HEK293 (cell line): ENCODE results near the gene IRX1.

Experiments
- CTCF ChIA-PET: fragments of 350-600 bp; formaldehyde crosslinking; extraction: SDS; loops from one replicate; lab custom pipeline; 2021; ENCODE audit warnings: antibody characterized with exemption; lab: Yijun Ruan, JAX
- POLR2A ChIA-PET: fragments of 300-600 bp; formaldehyde crosslinking; extraction: SDS; loops from one replicate; lab custom pipeline; 2020; ENCODE audit warnings: antibody characterized with exemption, inconsistent platforms; lab: Yijun Ruan, JAX
- H3K27ac ChIP-seq: fragments of 200-500 bp; sonication (Bioruptor generic); 2 replicates; pipeline ENCODE4 v1.5.1; 2014; ENCODE audit warnings: low read depth, low read length, control low read depth, inconsistent platforms; ENCODE audit errors: extremely low read depth
- H3K36me3 ChIP-seq, 2 experiments: fragments of 200-500 bp in 1 of 2; sonication (Bioruptor generic) in 1 of 2; 1 replicate in 1 of 2; 2 replicates in 1 of 2; pipeline ENCODE4 v1.5.1; 2014 to 2017; ENCODE audit warnings: inconsistent platforms in 2 of 2, low read length in 2 of 2; ENCODE audit not compliant: control insufficient read depth in 2 of 2, insufficient read depth in 1 of 2
- H3K4me1 ChIP-seq: fragments of 200-500 bp; sonication (Bioruptor generic); 2 replicates; pipeline ENCODE4 v1.5.1; 2014; ENCODE audit warnings: mild to moderate bottlenecking, low read length, inconsistent platforms; ENCODE audit not compliant: control insufficient read depth, insufficient read depth
- H3K4me3 ChIP-seq: 2 replicates; pipeline ENCODE4 v1.5.1; 2011; ENCODE audit warnings: low read depth, mild to moderate bottlenecking, control low read depth, low read length, moderate library complexity
- H3K9me3 ChIP-seq: fragments of 200-500 bp; sonication (Bioruptor generic); 2 replicates; pipeline ENCODE4 v1.5.1; 2014; ENCODE audit warnings: low read depth, low read length, inconsistent platforms; ENCODE audit not compliant: control insufficient read depth, insufficient read depth
- BCL11A ChIP-seq: fragments of 450-650 bp; formaldehyde crosslinking; IDR thresholded peaks from 2 replicates; pipeline ENCODE4 v1.5.1; 2016; ENCODE audit warnings: low read depth, missing biosample characterization, missing genetic modification characterization
- BCL6B ChIP-seq: fragments of 450-650 bp; formaldehyde crosslinking; IDR thresholded peaks from 2 replicates; pipeline ENCODE4 v1.5.1; 2017; ENCODE audit warnings: missing biosample characterization, missing genetic modification characterization
- KLF7 ChIP-seq: fragments of 450-650 bp; formaldehyde crosslinking; IDR thresholded peaks from 2 replicates; pipeline ENCODE4 v1.5.1; 2016; ENCODE audit warnings: missing biosample characterization, missing genetic modification characterization, borderline replicate concordance
- KLF8 ChIP-seq: fragments of 450-650 bp; formaldehyde crosslinking; IDR thresholded peaks from 2 replicates; pipeline ENCODE4 v1.5.1; 2016; ENCODE audit warnings: missing biosample characterization, missing genetic modification characterization
- PRDM2 ChIP-seq: fragments of 450-650 bp; formaldehyde crosslinking; IDR thresholded peaks from 2 replicates; pipeline ENCODE4 v1.5.1; 2016; ENCODE audit warnings: missing biosample characterization, missing genetic modification characterization, borderline replicate concordance
- PRDM6 ChIP-seq: fragments of 450-650 bp; formaldehyde crosslinking; IDR thresholded peaks from 2 replicates; pipeline ENCODE4 v1.5.1; 2017; ENCODE audit warnings: missing biosample characterization, missing genetic modification characterization
- REPIN1 ChIP-seq: fragments of 450-650 bp; formaldehyde crosslinking; IDR thresholded peaks from 2 replicates; pipeline ENCODE4 v1.5.1; 2017; ENCODE audit warnings: missing biosample characterization, missing genetic modification characterization, low read depth
- SALL2 ChIP-seq: fragments of 450-650 bp; formaldehyde crosslinking; IDR thresholded peaks from 2 replicates; pipeline ENCODE4 v1.5.0; 2017; ENCODE audit warnings: missing biosample characterization, mild to moderate bottlenecking, missing genetic modification characterization, borderline replicate concordance
- SCRT2 ChIP-seq: fragments of 450-650 bp; formaldehyde crosslinking; IDR thresholded peaks from 2 replicates; pipeline ENCODE4 v1.5.1; 2016; ENCODE audit warnings: missing biosample characterization, missing genetic modification characterization
- SETDB1 ChIP-seq: IDR thresholded peaks from one replicate; pipeline ENCODE4 v1.6.1; 2017; ENCODE audit warnings: mild to moderate bottlenecking, low read length, moderate library complexity, mixed read lengths; ENCODE audit not compliant: insufficient read length
- ZFP41 ChIP-seq: fragments of 450-650 bp; formaldehyde crosslinking; IDR thresholded peaks from 2 replicates; pipeline ENCODE4 v1.5.1; 2016; ENCODE audit warnings: missing biosample characterization, missing genetic modification characterization, borderline replicate concordance
- ZNF121 ChIP-seq: fragments of 450-650 bp; formaldehyde crosslinking; IDR thresholded peaks from 2 replicates; pipeline ENCODE4 v1.5.1; 2016; ENCODE audit warnings: missing biosample characterization, missing genetic modification characterization
- ZNF174 ChIP-seq: fragments of 450-650 bp; formaldehyde crosslinking; IDR thresholded peaks from 2 replicates; pipeline ENCODE4 v1.5.0; 2017; ENCODE audit warnings: missing biosample characterization, mild to moderate bottlenecking, missing genetic modification characterization
- ZNF175 ChIP-seq: fragments of 450-650 bp; formaldehyde crosslinking; IDR thresholded peaks from 2 replicates; pipeline ENCODE4 v1.5.1; 2016; ENCODE audit warnings: missing biosample characterization, missing genetic modification characterization
- ZNF184 ChIP-seq: fragments of 450-650 bp; IDR thresholded peaks from 2 replicates; pipeline ENCODE4 v1.5.1; 2018; ENCODE audit warnings: missing biosample characterization, mild to moderate bottlenecking, missing genetic modification characterization
- ZNF19 ChIP-seq: fragments of 450-650 bp; formaldehyde crosslinking; IDR thresholded peaks from 2 replicates; pipeline ENCODE4; 2016; ENCODE audit warnings: missing biosample characterization, missing genetic modification characterization, low read depth
- ZNF223 ChIP-seq: fragments of 450-650 bp; formaldehyde crosslinking; IDR thresholded peaks from 2 replicates; pipeline ENCODE4 v1.5.1; 2016; ENCODE audit warnings: missing biosample characterization, missing genetic modification characterization
- ZNF23 ChIP-seq: fragments of 450-650 bp; formaldehyde crosslinking; IDR thresholded peaks from 2 replicates; pipeline ENCODE4 v1.5.1; 2016; ENCODE audit warnings: missing biosample characterization, missing genetic modification characterization, borderline replicate concordance
- ZNF391 ChIP-seq: fragments of 450-650 bp; formaldehyde crosslinking; IDR thresholded peaks from 2 replicates; pipeline ENCODE4 v1.5.1; 2016; ENCODE audit warnings: low read depth, missing biosample characterization, missing genetic modification characterization, borderline replicate concordance
- ZNF501 ChIP-seq: fragments of 450-650 bp; formaldehyde crosslinking; IDR thresholded peaks from 2 replicates; pipeline ENCODE4 v1.5.1; 2016; ENCODE audit warnings: missing biosample characterization, missing genetic modification characterization
- ZNF529 ChIP-seq: fragments of 450-650 bp; formaldehyde crosslinking; IDR thresholded peaks from 2 replicates; pipeline ENCODE4 v1.5.1; 2017; ENCODE audit warnings: missing genetic modification characterization, missing biosample characterization; ENCODE audit not compliant: insufficient replicate concordance
- ZNF558 ChIP-seq: fragments of 450-650 bp; formaldehyde crosslinking; IDR thresholded peaks from 2 replicates; pipeline ENCODE4 v1.5.1; 2016; ENCODE audit warnings: missing biosample characterization, missing genetic modification characterization
- ZNF571 ChIP-seq: fragments of 450-650 bp; formaldehyde crosslinking; IDR thresholded peaks from 2 replicates; pipeline ENCODE4 v1.5.0; 2017; ENCODE audit warnings: missing biosample characterization, missing genetic modification characterization
- ZNF600 ChIP-seq: fragments of 450-650 bp; formaldehyde crosslinking; IDR thresholded peaks from 2 replicates; pipeline ENCODE4 v1.5.1; 2016; ENCODE audit warnings: missing biosample characterization, missing genetic modification characterization
- ZNF624 ChIP-seq: fragments of 450-650 bp; formaldehyde crosslinking; IDR thresholded peaks from 2 replicates; pipeline ENCODE4 v1.5.1; 2017; ENCODE audit warnings: missing biosample characterization, missing genetic modification characterization
- ZSCAN16 ChIP-seq: fragments of 450-650 bp; formaldehyde crosslinking; IDR thresholded peaks from 2 replicates; pipeline ENCODE4 v1.5.1; 2016; ENCODE audit warnings: missing biosample characterization, missing genetic modification characterization

IRX1 gene

GRCh38 chr5:3564116-3564515 lies 31.5 kb upstream of the IRX1 start:
- Histone ChIP-seq H3K4me1 (no peaks in the 10 kb centered on the region), H3K27ac (no peak overlapping the region), H3K4me3 (no peak overlapping the region), H3K9me3 (no peaks in the 10 kb centered on the region; the same call in 1 of the 2 replicates), H3K36me3 (no peaks in the 10 kb centered on the region)
- POLR2A ChIA-PET, result no interaction called here
- CTCF ChIA-PET, result no interaction called here
- TF ChIP-seq ZSCAN16 (tag by site-specific recombination) (no peak), ZNF174 (no peak), ZNF529 (no peak), ZNF571 (tag by site-specific recombination) (no peak), SETDB1 (no peak), BCL11A (tag by site-specific recombination) (no peak), REPIN1 (tag by site-specific recombination) (no peak), ZFP41 (tag by site-specific recombination) (no peak), ZNF223 (no peak), ZNF121 (tag by site-specific recombination) (no peak)

- CTCF ChIA-PET, result no interaction called here
- Histone ChIP-seq H3K4me1 (no peaks in the 10 kb centered on the region), H3K36me3 (no peaks in the 10 kb centered on the region), H3K27ac (no peak overlapping the region), H3K9me3 (no peaks in the 10 kb centered on the region; the same call in 1 of the 2 replicates), H3K4me3 (no peak overlapping the region)
- POLR2A ChIA-PET, result no interaction called here
- TF ChIP-seq ZNF23 (tag by site-specific recombination) (no peak), KLF7 (tag by site-specific recombination) (no peak), PRDM2 (no peak), ZSCAN16 (tag by site-specific recombination) (no peak), KLF8 (tag by site-specific recombination) (no peak), BCL6B (tag by site-specific recombination) (no peak), ZNF501 (no peak), ZNF223 (no peak), PRDM6 (tag by site-specific recombination) (no peak), ZNF19 (no peak), ZNF558 (no peak), ZNF184 (tag by site-specific recombination) (no peak), ZNF600 (no peak), SALL2 (no peak), ZFP41 (tag by site-specific recombination) (no peak), ZNF175 (tag by site-specific recombination) (no peak), ZNF624 (tag by site-specific recombination) (no peak), ZNF391 (no peak), SCRT2 (tag by site-specific recombination) (no peak)
These were observed 30.7 kb upstream of the IRX1 start for GRCh38 chr5:3564827-3565518.
